Chondrocyte (in vitro differentiated cells): ENCODE measurements around the gene NAALADL2. TPM values are rescaled to one million over a fixed set of nuclear protein-coding genes. Genes with fewer than 3 reads are reported as not detected.

ENCODE experiments used
- DNase-seq: peaks from one replicate; pipeline ENCODE4 v3.0.0; 2021; ENCODE audit warnings: mixed read lengths, low spot score
- H3K27ac Mint-ChIP-seq: one replicate; pipeline ENCODE4 v1.8.0; 2021; ENCODE audit warnings: mild to moderate bottlenecking, moderate library complexity, mixed read lengths; ENCODE audit not compliant: unreplicated experiment
- H3K27me3 Mint-ChIP-seq: 2 replicates; pipeline ENCODE4 v1.8.0; 2021; ENCODE audit warnings: low read depth, mixed read lengths
- H3K36me3 Mint-ChIP-seq: 2 replicates; pipeline ENCODE4 v1.8.0; 2021; ENCODE audit warnings: low read depth, mixed read lengths
- H3K4me1 Mint-ChIP-seq: 2 replicates; pipeline ENCODE4 v1.8.0; 2021; ENCODE audit warnings: low read depth, mild to moderate bottlenecking, mixed read lengths
- H3K4me3 Mint-ChIP-seq: one replicate; pipeline ENCODE4 v1.8.0; 2021; ENCODE audit warnings: mild to moderate bottlenecking, moderate library complexity, mixed read lengths; ENCODE audit not compliant: unreplicated experiment
- H3K9me3 Mint-ChIP-seq: 2 replicates; pipeline ENCODE4 v1.8.0; 2021; ENCODE audit warnings: low read depth, mixed read lengths
- total RNA-seq: library from RNA; stranded (reverse); gene quantifications from 3 replicates; pipeline ENCODE4 v1.2.1, GENCODE V29; 2021
- TF ChIP-seq, protein P1 (sequence below): fragments of 200-600 bp; sonication (generic); IDR thresholded peaks from 2 replicates; pipeline ENCODE4 v1.5.0; 2021; ENCODE audit warnings: antibody characterized with exemption, mild to moderate bottlenecking, moderate library complexity

NAALADL2 gene
- total RNA-seq, 1 donor from 2014 or later, result 8.0 TPM

DNA sequence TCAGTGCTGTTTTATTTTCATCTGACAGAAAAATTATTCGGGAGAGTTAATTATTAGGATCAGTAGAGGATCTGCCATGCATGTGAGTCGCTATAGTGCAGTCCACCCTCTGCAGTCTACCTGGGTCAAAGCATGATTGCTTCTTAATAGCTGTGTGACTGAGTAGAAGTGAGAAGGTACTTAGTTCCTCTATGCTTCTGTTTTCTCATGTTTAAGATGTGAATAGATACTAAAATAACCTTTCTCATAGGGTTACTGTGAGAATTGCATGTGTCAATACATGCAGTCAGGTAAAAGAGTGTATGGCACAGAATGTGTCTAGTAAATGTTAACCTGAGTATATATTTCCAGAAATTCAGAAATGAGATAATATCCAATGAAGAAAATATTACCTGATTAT, 435.7 kb downstream of the NAALADL2 start:
- H3K4me1 Mint-ChIP-seq, result no peaks in the 10 kb centered on the region
- no peak for DNase-seq
- H3K27ac Mint-ChIP-seq, result no peak overlapping the region
- H3K36me3 Mint-ChIP-seq, result no peaks in the 10 kb centered on the region
- TF ChIP-seq, protein P1, sequence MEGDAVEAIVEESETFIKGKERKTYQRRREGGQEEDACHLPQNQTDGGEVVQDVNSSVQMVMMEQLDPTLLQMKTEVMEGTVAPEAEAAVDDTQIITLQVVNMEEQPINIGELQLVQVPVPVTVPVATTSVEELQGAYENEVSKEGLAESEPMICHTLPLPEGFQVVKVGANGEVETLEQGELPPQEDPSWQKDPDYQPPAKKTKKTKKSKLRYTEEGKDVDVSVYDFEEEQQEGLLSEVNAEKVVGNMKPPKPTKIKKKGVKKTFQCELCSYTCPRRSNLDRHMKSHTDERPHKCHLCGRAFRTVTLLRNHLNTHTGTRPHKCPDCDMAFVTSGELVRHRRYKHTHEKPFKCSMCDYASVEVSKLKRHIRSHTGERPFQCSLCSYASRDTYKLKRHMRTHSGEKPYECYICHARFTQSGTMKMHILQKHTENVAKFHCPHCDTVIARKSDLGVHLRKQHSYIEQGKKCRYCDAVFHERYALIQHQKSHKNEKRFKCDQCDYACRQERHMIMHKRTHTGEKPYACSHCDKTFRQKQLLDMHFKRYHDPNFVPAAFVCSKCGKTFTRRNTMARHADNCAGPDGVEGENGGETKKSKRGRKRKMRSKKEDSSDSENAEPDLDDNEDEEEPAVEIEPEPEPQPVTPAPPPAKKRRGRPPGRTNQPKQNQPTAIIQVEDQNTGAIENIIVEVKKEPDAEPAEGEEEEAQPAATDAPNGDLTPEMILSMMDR, result no peak
- no peaks in the 10 kb centered on the region for H3K27me3 Mint-ChIP-seq
- H3K9me3 Mint-ChIP-seq, result peaks cover 3% of the 10 kb centered on the region
- H3K4me3 Mint-ChIP-seq, result no peak overlapping the region

DNA sequence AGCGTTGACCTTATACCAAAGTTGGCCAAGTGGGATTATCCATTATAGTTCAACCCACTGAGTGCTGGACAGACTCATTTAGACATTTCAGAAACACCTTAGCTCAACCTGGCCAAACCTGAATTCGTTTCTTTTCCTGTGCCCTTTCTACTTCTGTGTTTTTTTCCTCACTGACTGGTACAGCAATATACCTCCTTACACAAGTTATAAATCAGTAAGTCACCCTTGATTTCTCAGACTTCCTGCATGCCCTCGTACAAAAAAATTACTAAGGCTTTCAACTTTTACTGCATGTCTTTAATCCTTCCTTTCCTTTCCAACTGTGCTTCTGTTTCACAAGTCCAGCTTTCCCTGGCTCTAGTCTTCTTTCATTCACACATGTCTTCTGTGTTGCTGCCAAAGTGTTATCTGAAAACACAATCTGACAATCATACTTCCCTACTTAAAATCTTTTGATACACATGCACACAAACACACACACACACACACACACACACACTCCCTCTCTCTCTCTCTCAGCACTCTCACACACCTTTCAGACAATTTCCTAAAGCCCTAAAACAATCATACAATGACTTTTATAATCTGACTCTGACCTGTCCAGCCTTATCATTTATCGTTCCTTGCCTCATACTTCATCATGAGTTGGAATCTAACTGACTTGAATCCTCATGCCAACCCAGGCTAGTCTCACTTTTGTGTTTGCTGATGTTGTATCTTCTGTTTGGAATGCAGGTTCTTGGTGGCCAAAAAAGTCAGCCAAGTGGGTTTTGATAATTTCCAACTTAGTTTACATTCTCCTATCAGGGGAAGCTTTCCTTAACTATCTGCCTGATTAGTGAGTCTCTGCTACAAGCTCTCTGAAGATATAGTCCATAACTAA, 436.4 kb downstream of the NAALADL2 start:
- no peak overlapping the region for H3K27ac Mint-ChIP-seq
- no peaks in the 10 kb centered on the region for H3K27me3 Mint-ChIP-seq
- H3K9me3 Mint-ChIP-seq, result peaks cover 3% of the 10 kb centered on the region
- DNase-seq, result no peak
- no peaks in the 10 kb centered on the region for H3K4me1 Mint-ChIP-seq
- TF ChIP-seq, protein P1, result no peak
- H3K36me3 Mint-ChIP-seq, result no peaks in the 10 kb centered on the region
- H3K4me3 Mint-ChIP-seq, result no peak overlapping the region

DNA sequence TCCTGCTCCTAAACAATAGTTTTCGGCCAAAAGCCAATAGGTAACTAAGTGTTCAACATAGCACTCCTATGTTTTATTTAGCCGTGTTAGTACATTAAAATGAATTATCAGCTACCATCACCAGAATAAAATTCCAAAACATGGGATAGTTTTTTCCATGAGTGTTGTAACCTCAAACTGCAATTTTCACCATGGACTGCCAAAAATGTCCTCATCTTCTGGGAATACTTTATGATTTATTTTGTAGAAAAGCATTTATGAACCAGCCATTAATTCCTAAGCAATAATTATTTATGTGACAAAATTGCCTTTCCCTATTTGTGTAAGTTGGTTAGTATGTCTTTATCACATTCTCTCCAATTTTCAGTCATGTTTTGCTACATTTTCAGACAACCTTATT, 438.1 kb downstream of the NAALADL2 start:
- Mint-ChIP-seq H3K9me3 (peaks cover 3% of the 10 kb centered on the region), H3K4me3 (no peak overlapping the region)

DNA sequence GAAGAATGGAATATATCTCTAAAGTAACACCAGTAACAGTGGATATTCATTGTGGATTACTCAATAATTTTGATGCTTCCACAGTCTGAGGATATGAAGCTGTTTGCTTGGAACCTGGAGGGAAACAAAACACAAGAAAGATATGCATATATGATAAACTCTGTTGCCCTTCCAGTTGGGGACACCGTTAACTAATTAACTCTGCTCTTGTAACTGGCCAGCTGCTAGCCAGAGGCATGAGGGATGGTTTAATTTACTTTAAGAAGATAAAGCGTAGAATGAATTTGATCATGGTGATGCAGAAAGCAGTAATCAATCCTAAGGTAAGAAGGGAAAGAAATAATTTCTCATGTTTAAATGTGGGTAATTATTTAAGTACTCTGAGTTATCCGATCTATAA, 442.6 kb downstream of the NAALADL2 start:
- Mint-ChIP-seq H3K36me3 (no peaks in the 10 kb centered on the region), H3K4me1 (peaks cover 5% of the 10 kb centered on the region), H3K27me3 (no peaks in the 10 kb centered on the region), H3K9me3 (peaks cover 3% of the 10 kb centered on the region), H3K27ac (no peak overlapping the region), H3K4me3 (no peak overlapping the region)
- TF ChIP-seq, protein P1, result no peak
- DNase-seq, result no peak

More for the DNA sequence above, 438.1 kb downstream of the NAALADL2 start:
- TF ChIP-seq, protein P1, result no peak
- H3K36me3 Mint-ChIP-seq, result no peaks in the 10 kb centered on the region
- H3K27ac Mint-ChIP-seq, result no peak overlapping the region
- H3K4me1 Mint-ChIP-seq, result no peaks in the 10 kb centered on the region
- DNase-seq, result no peak
- H3K27me3 Mint-ChIP-seq, result no peaks in the 10 kb centered on the region

DNA sequence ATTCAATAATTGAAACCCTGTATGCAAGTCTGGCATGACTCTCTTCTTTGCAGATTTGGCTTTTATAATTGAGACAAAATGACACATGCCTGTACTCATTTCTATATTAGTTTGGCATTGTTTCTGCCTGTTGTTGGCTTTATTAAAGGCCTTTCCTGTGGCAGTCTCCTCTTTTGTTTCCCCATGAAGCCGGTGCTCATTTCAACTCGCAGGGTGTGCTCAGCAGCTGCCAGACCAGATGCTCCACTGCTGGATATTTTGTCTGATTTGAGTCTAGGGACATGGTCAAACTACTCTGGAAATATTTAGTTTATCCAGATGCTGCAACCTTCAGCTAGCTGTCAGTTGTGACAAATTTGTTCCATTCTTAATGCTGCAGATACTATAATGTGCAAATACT, 445.3 kb downstream of the NAALADL2 start:
- DNase-seq, result no peak
- H3K4me1 Mint-ChIP-seq, result peaks cover 16% of the 10 kb centered on the region
- TF ChIP-seq, protein P1, result no peak
- H3K27ac Mint-ChIP-seq, result no peak overlapping the region
- H3K27me3 Mint-ChIP-seq, result no peaks in the 10 kb centered on the region
- H3K9me3 Mint-ChIP-seq, result no peaks in the 10 kb centered on the region
- H3K4me3 Mint-ChIP-seq, result no peak overlapping the region
- no peaks in the 10 kb centered on the region for H3K36me3 Mint-ChIP-seq
